WTC11 (cell line): Measurements from ENCODE around the gene KRTAP5-7.

Experiments used
- AFF4 ChIP-seq: sonication (generic); formaldehyde crosslinking; IDR thresholded peaks from 2 replicates; pipeline ENCODE4 v1.8.1; 2023; ENCODE audit warnings: mild to moderate bottlenecking, missing genetic modification reagents, borderline replicate concordance
- CBFB ChIP-seq: sonication (generic); formaldehyde crosslinking; IDR thresholded peaks from 2 replicates; pipeline ENCODE4 v1.8.1; 2022; ENCODE audit warnings: mild to moderate bottlenecking, low read depth, missing genetic modification reagents
- CTCF ChIP-seq: fragments of 200-600 bp; IDR thresholded peaks from 2 replicates; pipeline ENCODE4 v1.8.0; 2022; ENCODE audit warnings: antibody characterized with exemption
- KAT7 ChIP-seq: sonication (generic); formaldehyde crosslinking; IDR thresholded peaks from 2 replicates; pipeline ENCODE4 v1.8.1; 2023; ENCODE audit warnings: missing genetic modification reagents, mild to moderate bottlenecking, borderline replicate concordance
- NFYB ChIP-seq: sonication (generic); formaldehyde crosslinking; conservative IDR thresholded peaks from 2 replicates; pipeline ENCODE4 v1.8.0; 2022; ENCODE audit warnings: low read depth, missing genetic modification reagents

GRCh38 chr11:71498091-71498490 is 29.0 kb upstream of the KRTAP5-7 start:
- TF ChIP-seq CTCF (no peak), AFF4 (CRISPR knock-in tag) (no peak), CBFB (CRISPR knock-in tag) (no peak), KAT7 (no peak), NFYB (CRISPR knock-in tag) (no peak)
